Uterine smooth muscle cell (primary cell): ENCODE measurements around the gene ATL1. TPM values are rescaled to one million over a fixed set of nuclear protein-coding genes. Genes with fewer than 3 reads are reported as not detected.

ENCODE experiments used
- total RNA-seq: library from RNA; depleted of rRNA; stranded (reverse); fragments of >200 nt; gene quantifications from 2 replicates; pipeline ENCODE4 v1.2.3, GENCODE V29; 2014

The ATL1 gene
- 7.2 and 10.0 TPM in 2 replicates for total RNA-seq

GRCh38 chr14:50559990-50560930 is at the start of gene ATL1:
ATL1 (plus strand) TSS chr14:50560145; CDS start chr14:50560266, 121 bp downstream.

GRCh38 chr14:50532502-50533240 is 27.3 kb upstream of the ATL1 start, which contains the start of gene MAP4K5:
MAP4K5 (minus strand) TSS chr14:50532569; CDS start chr14:50532049, 520 bp downstream.

GRCh38 chr14:50667996-50668825 is 108.3 kb downstream of the ATL1 start, which contains the start of gene SAV1:
SAV1 (minus strand) TSS chr14:50668306; CDS start chr14:50667967, 339 bp downstream.

Other genes starting within 250 kb of the ATL1 start
- 4.9 and 5.6 TPM in 2 replicates for gene L2HGDH, start 247.9 kb upstream of the ATL1 start, total RNA-seq
- 4.0 and 7.0 TPM in 2 replicates for gene DMAC2L, start 247.8 kb upstream of the ATL1 start, total RNA-seq
- gene CDKL1, start 163.3 kb upstream of the ATL1 start, total RNA-seq = 27.4 and 84.9 TPM in 2 replicates
- gene MAP4K5, start 27.6 kb upstream of the ATL1 start, total RNA-seq = 80.6 and 82.4 TPM in 2 replicates
- 24.7 and 34.1 TPM in 2 replicates for gene SAV1, start 108.2 kb downstream of the ATL1 start, total RNA-seq